ENCODE measurements around the gene ADCY6. TPM values are rescaled to one million over a fixed set of nuclear protein-coding genes. Genes with fewer than 3 reads are reported as not detected.
A peak's percentile ranks its signal among the peaks of the same experiment; 100 is the strongest.

The ADCY6 gene
- 19.0 and 24.4 TPM in 2 replicates for total RNA-seq (2014; rRNA removed)
- percentile 70 among the genes with signal in this experiment for Bru-seq, nascent RNA
- percentile 86 among the genes with signal in this experiment for BruChase-seq, experiment 1, labeled RNA remaining after a 6-hour chase
- BruChase-seq, experiment 2, labeled RNA remaining after a 2-hour chase, result percentile 87 among the genes with signal in this experiment
- long read RNA-seq, full-length matches to known transcripts, result 5 of 99 reads
- long read RNA-seq, partial matches to known transcripts, result 36 of 99 reads
- long read RNA-seq, other reads (novel, unspliced or antisense), result 58 of 99 reads

DNA sequence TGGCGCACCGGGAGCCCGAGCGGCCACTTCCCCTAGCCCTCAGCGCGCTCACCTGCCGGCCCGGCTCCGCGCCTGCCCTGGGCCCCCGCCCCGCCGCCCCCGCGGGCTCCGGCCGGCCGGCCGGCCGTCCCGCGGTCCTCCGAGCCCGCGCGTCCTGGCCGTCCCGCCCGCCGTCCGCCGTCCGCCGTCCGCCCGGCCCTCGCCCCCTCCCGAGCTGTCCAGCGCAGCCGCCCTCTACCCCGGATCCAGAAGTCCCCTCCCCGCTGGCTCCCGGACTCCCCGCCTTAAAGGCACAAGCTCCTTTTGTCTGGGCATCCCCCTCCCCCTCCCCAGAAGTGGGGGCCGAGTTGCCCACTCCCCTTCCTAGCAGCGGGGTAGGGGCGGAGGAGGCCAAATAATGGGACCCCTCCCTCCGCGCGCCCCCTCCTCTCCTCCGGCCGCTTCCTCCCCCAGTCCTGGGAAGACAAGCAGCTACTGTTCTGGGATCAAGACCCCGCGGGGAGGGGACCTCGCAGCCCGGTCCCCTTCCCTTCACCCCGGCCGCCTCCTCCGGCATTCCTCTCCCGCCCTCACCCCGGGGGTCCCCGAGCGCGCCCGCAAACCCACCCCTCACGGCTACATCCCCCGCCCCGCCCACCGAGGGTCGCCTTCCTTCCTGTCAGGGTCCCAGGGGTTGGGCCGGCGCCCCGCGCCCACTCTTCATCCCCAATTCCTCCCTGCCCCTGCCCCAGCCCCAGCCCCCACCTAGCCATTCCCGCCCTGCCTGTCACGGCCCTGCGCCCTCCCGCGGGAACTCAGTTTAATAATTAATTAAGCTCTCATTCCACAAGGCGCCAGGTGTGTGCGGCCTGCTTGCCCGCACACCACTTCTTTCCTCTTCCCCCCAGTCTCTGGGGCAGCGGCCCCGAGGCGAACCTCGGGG, at the start of gene ADCY6:
Gene ADCY6 (minus strand): TSS at position 236 of the 922 bp plus-strand sequence. CDS start 5,655 bp downstream, outside the sequence.
- peak within 1 kb of the TSS; percentile 77 for H3K9ac ChIP-seq (ENCODE audit: low read length)
- peaks cover 16% of the 10 kb centered on the region for H3K4me1 ChIP-seq (ENCODE audit: insufficient read depth, low read length)
- H3K9me3 ChIP-seq (ENCODE audit: low read length), result no peaks in the 10 kb centered on the region
- no peaks in the 10 kb centered on the region for H3K9me2 ChIP-seq (replicated peaks; ENCODE audit: low read length)
- peak within 1 kb of the TSS; percentile 99 for H3K4me3 ChIP-seq (ENCODE audit: low read length)
- peak within 1 kb of the TSS; percentile 100 for H3K4me2 ChIP-seq (ENCODE audit: low read length)
- no peak within 1 kb of the TSS for H3K27ac ChIP-seq (ENCODE audit: low read length)
- H3F3A ChIP-seq (ENCODE audit: low read length, unreplicated experiment), result no peaks in the 10 kb centered on the region
- intact Hi-C loops (cut with micrococcal nuclease), result no loop called here
- no peaks in the 10 kb centered on the region for H3K27me3 ChIP-seq (ENCODE audit: low read length)
- no peaks in the 10 kb centered on the region for H4K20me1 ChIP-seq (ENCODE audit: low read length)
- H2AFZ ChIP-seq (ENCODE audit: low read length), result peak within 1 kb of the TSS; percentile 100
- DNase-seq (peak; percentile 72), ATAC-seq (peak; percentile 88)
- TF ChIP-seq EZH2phosphoT487 (IDR thresholded peaks at IDR 0.05; ENCODE audit: borderline replicate concordance, low read length) (no peak), EZH2 (IDR thresholded peaks at IDR 0.05; ENCODE audit: low read length, unreplicated experiment) (no peak)
- TF ChIP-seq, protein P1, sequence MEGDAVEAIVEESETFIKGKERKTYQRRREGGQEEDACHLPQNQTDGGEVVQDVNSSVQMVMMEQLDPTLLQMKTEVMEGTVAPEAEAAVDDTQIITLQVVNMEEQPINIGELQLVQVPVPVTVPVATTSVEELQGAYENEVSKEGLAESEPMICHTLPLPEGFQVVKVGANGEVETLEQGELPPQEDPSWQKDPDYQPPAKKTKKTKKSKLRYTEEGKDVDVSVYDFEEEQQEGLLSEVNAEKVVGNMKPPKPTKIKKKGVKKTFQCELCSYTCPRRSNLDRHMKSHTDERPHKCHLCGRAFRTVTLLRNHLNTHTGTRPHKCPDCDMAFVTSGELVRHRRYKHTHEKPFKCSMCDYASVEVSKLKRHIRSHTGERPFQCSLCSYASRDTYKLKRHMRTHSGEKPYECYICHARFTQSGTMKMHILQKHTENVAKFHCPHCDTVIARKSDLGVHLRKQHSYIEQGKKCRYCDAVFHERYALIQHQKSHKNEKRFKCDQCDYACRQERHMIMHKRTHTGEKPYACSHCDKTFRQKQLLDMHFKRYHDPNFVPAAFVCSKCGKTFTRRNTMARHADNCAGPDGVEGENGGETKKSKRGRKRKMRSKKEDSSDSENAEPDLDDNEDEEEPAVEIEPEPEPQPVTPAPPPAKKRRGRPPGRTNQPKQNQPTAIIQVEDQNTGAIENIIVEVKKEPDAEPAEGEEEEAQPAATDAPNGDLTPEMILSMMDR (conservative IDR thresholded peaks at IDR 0.05; ENCODE audit: low read depth, low read length), result no peak
- peaks cover 38% of the 10 kb centered on the region for H3K79me2 ChIP-seq (ENCODE audit: low read length)
- POLR2A ChIA-PET (ENCODE audit: unreplicated experiment), result interaction anchor here (0.7 kb wide), 2 partner anchors 107 to 1101 kb away, joined by 6 to 10 read pairs; partner anchors contain the start of gene KANSL2
- CTCF ChIA-PET, result interaction anchor here (0.6 to 1.0 kb wide), 2 partner anchors 25 to 578 kb away, joined by 5 read pairs; no protein-coding TSS in a partner anchor
- H3K36me3 ChIP-seq (ENCODE audit: low read depth, low read length), result no peaks in the 10 kb centered on the region
- BruUV-seq (replicated peaks), result no TSS peak

DNA sequence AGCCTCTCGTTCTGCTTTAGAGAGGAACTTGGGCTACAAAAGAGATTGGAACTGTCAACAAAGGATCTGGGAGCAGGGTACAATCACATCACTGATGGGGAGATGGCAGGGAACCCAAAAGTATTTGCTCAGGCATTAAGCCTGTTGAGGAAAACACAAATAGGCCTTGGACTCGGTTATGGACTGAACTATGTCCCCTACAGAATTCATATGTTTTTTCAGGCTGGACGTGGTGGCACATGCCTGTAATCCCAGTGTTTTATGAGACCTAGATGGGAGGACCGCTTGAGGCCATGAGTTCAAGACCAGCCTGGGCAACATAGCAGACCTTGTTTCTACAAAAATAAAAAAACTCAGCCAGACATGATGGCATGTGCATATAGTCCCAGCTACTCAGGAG, 49.2 kb upstream of the ADCY6 start:
- DNase-seq (no peak), ATAC-seq (no peak)
- POLR2A ChIA-PET (ENCODE audit: unreplicated experiment), result no interaction called here
- Histone ChIP-seq H3K4me3 (ENCODE audit: low read length) (no peak overlapping the region), H3F3A (ENCODE audit: low read length, unreplicated experiment) (no peaks in the 10 kb centered on the region), H2AFZ (ENCODE audit: low read length) (no peak overlapping the region), H3K27ac (ENCODE audit: low read length) (no peak overlapping the region), H3K79me2 (ENCODE audit: low read length) (no peaks in the 10 kb centered on the region), H3K9me2 (replicated peaks; ENCODE audit: low read length) (no peaks in the 10 kb centered on the region), H3K4me2 (ENCODE audit: low read length) (no peak overlapping the region), H3K36me3 (ENCODE audit: low read depth, low read length) (peaks cover 54% of the 10 kb centered on the region), H3K4me1 (ENCODE audit: insufficient read depth, low read length) (no peaks in the 10 kb centered on the region), H3K27me3 (ENCODE audit: low read length) (no peaks in the 10 kb centered on the region), H4K20me1 (ENCODE audit: low read length) (no peaks in the 10 kb centered on the region), H3K9ac (ENCODE audit: low read length) (no peak overlapping the region), H3K9me3 (ENCODE audit: low read length) (no peaks in the 10 kb centered on the region)
- TF ChIP-seq, protein P1 (conservative IDR thresholded peaks at IDR 0.05; ENCODE audit: low read depth, low read length), result no peak
- TF ChIP-seq EZH2 (IDR thresholded peaks at IDR 0.05; ENCODE audit: low read length, unreplicated experiment) (no peak), EZH2phosphoT487 (IDR thresholded peaks at IDR 0.05; ENCODE audit: borderline replicate concordance, low read length) (no peak)
- CTCF ChIA-PET, result no interaction called here
- intact Hi-C loops (cut with micrococcal nuclease), result no loop called here
- BruUV-seq (replicated peaks), result no TSS peak
